Measurements from ENCODE around the gene CDC42EP4.

CDC42EP4 gene

GRCh38 chr17:73250851-73251640, 60.8 kb downstream of the CDC42EP4 start:
- Histone ChIP-seq H3K27me3 (ENCODE audit: control insufficient read depth, low read length) (no peaks in the 10 kb centered on the region), H3K9me2 (replicated peaks; ENCODE audit: control insufficient read depth, low read length) (no peaks in the 10 kb centered on the region), H3K79me2 (ENCODE audit: control insufficient read depth, low read length) (no peaks in the 10 kb centered on the region), H3K36me3 (ENCODE audit: control insufficient read depth, low read length) (peaks cover 22% of the 10 kb centered on the region; the same call in 1 of the 2 replicates), H3K4me3 (ENCODE audit: low read length) (no peak overlapping the region), H3K4me1 (ENCODE audit: control insufficient read depth, low read length) (no peaks in the 10 kb centered on the region), H4K20me1 (ENCODE audit: control insufficient read depth, insufficient read depth, low read depth, low read length) (peaks cover 3% of the 10 kb centered on the region; the same call in 1 of the 2 replicates), H3K4me2 (ENCODE audit: low read length) (no peak overlapping the region), H3K27ac (ENCODE audit: low read depth, low read length) (no peak overlapping the region), H3K9me3 (ENCODE audit: control insufficient read depth, insufficient read depth, low read length) (no peaks in the 10 kb centered on the region), H3F3A (ENCODE audit: control insufficient read depth, insufficient read depth) (0 out of 2 replicates have a peak, but pooled peaks cover 3% of the 10 kb centered on the region)
- TF ChIP-seq CTCF (IDR thresholded peaks at IDR 0.05; ENCODE audit: low read depth, low read length, poor library complexity, severe bottlenecking) (no peak), EZH2phosphoT487 (IDR thresholded peaks at IDR 0.05; ENCODE audit: borderline replicate concordance, low read length) (no peak)

- no peak for TF ChIP-seq CTCF (IDR thresholded peaks at IDR 0.05; ENCODE audit: low read depth, low read length, poor library complexity, severe bottlenecking)
- no peak for TF ChIP-seq EZH2phosphoT487 (IDR thresholded peaks at IDR 0.05; ENCODE audit: borderline replicate concordance, low read length)
- no peaks in the 10 kb centered on the region for H3K27me3 ChIP-seq (ENCODE audit: control insufficient read depth, low read length)
These were observed 62.1 kb downstream of the CDC42EP4 start for GRCh38 chr17:73249700-73250099.

GRCh38 chr17:73248532-73248931, 63.3 kb downstream of the CDC42EP4 start:
- Histone ChIP-seq H3K27ac (ENCODE audit: low read depth, low read length) (no peak overlapping the region), H3K9me3 (ENCODE audit: control insufficient read depth, insufficient read depth, low read length) (no peaks in the 10 kb centered on the region), H3K4me3 (ENCODE audit: low read length) (no peak overlapping the region), H3K4me1 (ENCODE audit: control insufficient read depth, low read length) (no peaks in the 10 kb centered on the region), H3K36me3 (ENCODE audit: control insufficient read depth, low read length) (peaks cover 43% of the 10 kb centered on the region), H3K27me3 (ENCODE audit: control insufficient read depth, low read length) (no peaks in the 10 kb centered on the region), H3F3A (ENCODE audit: control insufficient read depth, insufficient read depth) (0 out of 2 replicates have a peak, but pooled peaks cover 3% of the 10 kb centered on the region), H4K20me1 (ENCODE audit: control insufficient read depth, insufficient read depth, low read depth, low read length) (peaks cover 3% of the 10 kb centered on the region; the same call in 1 of the 2 replicates), H3K4me2 (ENCODE audit: low read length) (no peak overlapping the region), H3K9me2 (replicated peaks; ENCODE audit: control insufficient read depth, low read length) (no peaks in the 10 kb centered on the region), H3K79me2 (ENCODE audit: control insufficient read depth, low read length) (no peaks in the 10 kb centered on the region)
- no peak for TF ChIP-seq EZH2phosphoT487 (IDR thresholded peaks at IDR 0.05; ENCODE audit: borderline replicate concordance, low read length)

More at GRCh38 chr17:73249700-73250099, 62.1 kb downstream of the CDC42EP4 start:
- Histone ChIP-seq H3K4me2 (ENCODE audit: low read length) (no peak overlapping the region), H3K9me2 (replicated peaks; ENCODE audit: control insufficient read depth, low read length) (no peaks in the 10 kb centered on the region), H3K36me3 (ENCODE audit: control insufficient read depth, low read length) (peaks cover 35% of the 10 kb centered on the region), H3K79me2 (ENCODE audit: control insufficient read depth, low read length) (no peaks in the 10 kb centered on the region), H3K9me3 (ENCODE audit: control insufficient read depth, insufficient read depth, low read length) (no peaks in the 10 kb centered on the region), H3K4me3 (ENCODE audit: low read length) (no peak overlapping the region), H3F3A (ENCODE audit: control insufficient read depth, insufficient read depth) (0 out of 2 replicates have a peak, but pooled peaks cover 3% of the 10 kb centered on the region), H3K27ac (ENCODE audit: low read depth, low read length) (no peak overlapping the region), H4K20me1 (ENCODE audit: control insufficient read depth, insufficient read depth, low read depth, low read length) (peaks cover 3% of the 10 kb centered on the region; the same call in 1 of the 2 replicates), H3K4me1 (ENCODE audit: control insufficient read depth, low read length) (no peaks in the 10 kb centered on the region)

GRCh38 chr17:73247726-73248125, 64.1 kb downstream of the CDC42EP4 start:
- Histone ChIP-seq H3K36me3 (ENCODE audit: control insufficient read depth, low read length) (peaks cover 48% of the 10 kb centered on the region), H3K9me2 (replicated peaks; ENCODE audit: control insufficient read depth, low read length) (no peaks in the 10 kb centered on the region)

More at GRCh38 chr17:73247726-73248125, 64.1 kb downstream of the CDC42EP4 start:
- H3K79me2 ChIP-seq (ENCODE audit: control insufficient read depth, low read length), result no peaks in the 10 kb centered on the region
- H3K4me3 ChIP-seq (ENCODE audit: low read length), result no peak overlapping the region
- H4K20me1 ChIP-seq (ENCODE audit: control insufficient read depth, insufficient read depth, low read depth, low read length), result peaks cover 3% of the 10 kb centered on the region; the same call in 1 of the 2 replicates
- H3K4me2 ChIP-seq (ENCODE audit: low read length), result no peak overlapping the region
- H3K9me3 ChIP-seq (ENCODE audit: control insufficient read depth, insufficient read depth, low read length), result no peaks in the 10 kb centered on the region
- no peak overlapping the region for H3K27ac ChIP-seq (ENCODE audit: low read depth, low read length)
- no peaks in the 10 kb centered on the region for H3K27me3 ChIP-seq (ENCODE audit: control insufficient read depth, low read length)
- H3F3A ChIP-seq (ENCODE audit: control insufficient read depth, insufficient read depth), result 0 out of 2 replicates have a peak, but pooled peaks cover 3% of the 10 kb centered on the region
- H3K4me1 ChIP-seq (ENCODE audit: control insufficient read depth, low read length), result no peaks in the 10 kb centered on the region
- TF ChIP-seq EZH2phosphoT487 (IDR thresholded peaks at IDR 0.05; ENCODE audit: borderline replicate concordance, low read length) (no peak), CTCF (IDR thresholded peaks at IDR 0.05; ENCODE audit: low read depth, low read length, poor library complexity, severe bottlenecking) (no peak)

Measured in DOHH2 (cell line).